MCF 10A (cell line): ENCODE data around the gene DIP2C. TPM values are rescaled to one million over a fixed set of nuclear protein-coding genes. Genes with fewer than 3 reads are reported as not detected.

ENCODE experiments used
- BruUV-seq: library from RNA; stranded (reverse); fragments of 400-500 nt; replicated peaks from 2 replicates; lab custom pipeline; 2021; lab: Mats Ljungman, UMichigan
- CTCF ChIA-PET: fragments of 300-600 bp; sonication (Branson Sonifier 250); formaldehyde crosslinking; extraction: SDS; loops from one replicate; lab custom pipeline; 2021; ENCODE audit warnings: antibody characterized with exemption, inconsistent platforms; lab: Yijun Ruan, JAX
- POLR2A ChIA-PET: fragments of 300-600, 350-650 bp; sonication (Branson Sonifier 250); formaldehyde crosslinking; extraction: SDS; loops from one replicate; lab custom pipeline; 2020; ENCODE audit warnings: antibody characterized with exemption, inconsistent platforms; lab: Yijun Ruan, JAX
- DNase-seq: peaks from one replicate; pipeline ENCODE4 v3.0.0-alpha.2; 2018; ENCODE audit not compliant: unreplicated experiment
- H3K27ac Mint-ChIP-seq: one replicate; pipeline ENCODE4 v1.8.0; 2022; ENCODE audit warnings: mild to moderate bottlenecking, low read depth, mixed read lengths; ENCODE audit not compliant: unreplicated experiment
- H3K27me3 Mint-ChIP-seq: one replicate; pipeline ENCODE4 v1.8.0; 2022; ENCODE audit warnings: mixed read lengths; ENCODE audit not compliant: insufficient read depth, unreplicated experiment
- H3K36me3 Mint-ChIP-seq: one replicate; pipeline ENCODE4 v1.8.0; 2022; ENCODE audit warnings: mild to moderate bottlenecking, moderate library complexity, mixed read lengths; ENCODE audit not compliant: insufficient read depth, unreplicated experiment
- H3K4me1 Mint-ChIP-seq: one replicate; pipeline ENCODE4 v1.8.0; 2022; ENCODE audit warnings: mixed read lengths; ENCODE audit not compliant: insufficient read depth, unreplicated experiment
- H3K4me3 Mint-ChIP-seq: one replicate; pipeline ENCODE4 v1.8.0; 2022; ENCODE audit warnings: mild to moderate bottlenecking, moderate library complexity, mixed read lengths; ENCODE audit not compliant: unreplicated experiment
- H3K9me3 Mint-ChIP-seq: one replicate; pipeline ENCODE4 v1.8.0; 2022; ENCODE audit warnings: mixed read lengths; ENCODE audit not compliant: unreplicated experiment
- intact Hi-C: fragments of 100-400 bp; cut with micrococcal nuclease; formaldehyde crosslinking; loops from 2 replicates; pipeline ENCODE4 v1.14.1; 2022
- total RNA-seq: library from RNA; stranded (reverse); gene quantifications from 2 replicates; pipeline ENCODE4 v1.2.3, GENCODE V29; 2022
- TF ChIP-seq, protein P1 (sequence below): fragments of 200-600 bp; IDR thresholded peaks from one replicate; pipeline ENCODE4 v1.8.0; 2022; ENCODE audit warnings: antibody characterized with exemption, mild to moderate bottlenecking; ENCODE audit not compliant: unreplicated experiment

DIP2C gene
- total RNA-seq, 1 experiment from 2014 or later = 0.37 TPM

DNA sequence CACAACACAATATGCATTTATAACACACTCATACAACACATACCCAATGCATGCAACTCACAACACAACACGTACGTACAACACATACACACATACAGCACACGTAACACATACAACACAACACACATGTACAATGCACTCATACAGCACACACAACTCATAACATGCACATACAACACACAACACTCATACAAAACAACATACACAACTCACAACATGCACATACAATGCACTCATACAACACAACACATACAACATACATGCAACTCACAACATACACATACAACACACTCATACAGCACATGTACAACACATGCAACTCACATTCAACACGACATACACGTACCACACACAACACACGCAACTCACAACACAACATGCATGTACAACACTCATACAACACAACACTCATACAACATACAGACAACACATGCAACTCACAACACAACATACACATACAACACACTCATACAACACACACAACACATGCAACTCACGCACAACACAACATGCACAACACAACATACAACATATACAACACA lies 21.8 kb downstream of the DIP2C start:
- BruUV-seq = no TSS peak
- no peaks in the 10 kb centered on the region for H3K9me3 Mint-ChIP-seq
- H3K27me3 Mint-ChIP-seq = no peaks in the 10 kb centered on the region
- no peaks in the 10 kb centered on the region for H3K4me1 Mint-ChIP-seq
- no peaks in the 10 kb centered on the region for H3K36me3 Mint-ChIP-seq
- intact Hi-C loops = no loop called here
- ChIA-PET POLR2A (no interaction called here), CTCF (no interaction called here)
- no peak overlapping the region for H3K4me3 Mint-ChIP-seq
- DNase-seq = no peak
- TF ChIP-seq, protein P1, sequence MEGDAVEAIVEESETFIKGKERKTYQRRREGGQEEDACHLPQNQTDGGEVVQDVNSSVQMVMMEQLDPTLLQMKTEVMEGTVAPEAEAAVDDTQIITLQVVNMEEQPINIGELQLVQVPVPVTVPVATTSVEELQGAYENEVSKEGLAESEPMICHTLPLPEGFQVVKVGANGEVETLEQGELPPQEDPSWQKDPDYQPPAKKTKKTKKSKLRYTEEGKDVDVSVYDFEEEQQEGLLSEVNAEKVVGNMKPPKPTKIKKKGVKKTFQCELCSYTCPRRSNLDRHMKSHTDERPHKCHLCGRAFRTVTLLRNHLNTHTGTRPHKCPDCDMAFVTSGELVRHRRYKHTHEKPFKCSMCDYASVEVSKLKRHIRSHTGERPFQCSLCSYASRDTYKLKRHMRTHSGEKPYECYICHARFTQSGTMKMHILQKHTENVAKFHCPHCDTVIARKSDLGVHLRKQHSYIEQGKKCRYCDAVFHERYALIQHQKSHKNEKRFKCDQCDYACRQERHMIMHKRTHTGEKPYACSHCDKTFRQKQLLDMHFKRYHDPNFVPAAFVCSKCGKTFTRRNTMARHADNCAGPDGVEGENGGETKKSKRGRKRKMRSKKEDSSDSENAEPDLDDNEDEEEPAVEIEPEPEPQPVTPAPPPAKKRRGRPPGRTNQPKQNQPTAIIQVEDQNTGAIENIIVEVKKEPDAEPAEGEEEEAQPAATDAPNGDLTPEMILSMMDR = no peak
- H3K27ac Mint-ChIP-seq = no peak overlapping the region

DNA sequence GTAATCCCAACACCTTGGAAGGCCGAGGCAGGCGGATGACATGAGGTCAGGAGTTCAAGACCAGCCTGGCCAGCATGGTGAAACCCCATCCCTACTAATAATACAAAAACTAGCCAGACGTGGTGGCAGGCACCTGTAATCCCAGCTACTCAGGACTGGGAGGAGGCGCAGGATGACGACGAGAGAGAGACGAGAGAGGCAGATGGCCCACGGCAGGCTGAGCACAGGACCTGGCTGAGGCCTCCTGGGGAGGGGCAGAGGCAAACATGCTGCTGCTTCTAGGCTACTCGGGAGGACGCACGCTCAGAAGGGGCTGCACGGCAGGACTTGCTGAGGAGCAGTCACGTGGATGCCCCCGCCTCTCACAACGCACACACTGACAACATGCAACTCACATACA lies 22.4 kb downstream of the DIP2C start:
- no peaks in the 10 kb centered on the region for H3K27me3 Mint-ChIP-seq
- POLR2A ChIA-PET = no interaction called here
- H3K4me3 Mint-ChIP-seq = no peak overlapping the region
- TF ChIP-seq, protein P1 = no peak
- no TSS peak for BruUV-seq
- DNase-seq = no peak
- H3K9me3 Mint-ChIP-seq = no peaks in the 10 kb centered on the region
- H3K27ac Mint-ChIP-seq = no peak overlapping the region
- H3K36me3 Mint-ChIP-seq = no peaks in the 10 kb centered on the region
- no peaks in the 10 kb centered on the region for H3K4me1 Mint-ChIP-seq
- intact Hi-C loops = no loop called here
- CTCF ChIA-PET = no interaction called here

DNA sequence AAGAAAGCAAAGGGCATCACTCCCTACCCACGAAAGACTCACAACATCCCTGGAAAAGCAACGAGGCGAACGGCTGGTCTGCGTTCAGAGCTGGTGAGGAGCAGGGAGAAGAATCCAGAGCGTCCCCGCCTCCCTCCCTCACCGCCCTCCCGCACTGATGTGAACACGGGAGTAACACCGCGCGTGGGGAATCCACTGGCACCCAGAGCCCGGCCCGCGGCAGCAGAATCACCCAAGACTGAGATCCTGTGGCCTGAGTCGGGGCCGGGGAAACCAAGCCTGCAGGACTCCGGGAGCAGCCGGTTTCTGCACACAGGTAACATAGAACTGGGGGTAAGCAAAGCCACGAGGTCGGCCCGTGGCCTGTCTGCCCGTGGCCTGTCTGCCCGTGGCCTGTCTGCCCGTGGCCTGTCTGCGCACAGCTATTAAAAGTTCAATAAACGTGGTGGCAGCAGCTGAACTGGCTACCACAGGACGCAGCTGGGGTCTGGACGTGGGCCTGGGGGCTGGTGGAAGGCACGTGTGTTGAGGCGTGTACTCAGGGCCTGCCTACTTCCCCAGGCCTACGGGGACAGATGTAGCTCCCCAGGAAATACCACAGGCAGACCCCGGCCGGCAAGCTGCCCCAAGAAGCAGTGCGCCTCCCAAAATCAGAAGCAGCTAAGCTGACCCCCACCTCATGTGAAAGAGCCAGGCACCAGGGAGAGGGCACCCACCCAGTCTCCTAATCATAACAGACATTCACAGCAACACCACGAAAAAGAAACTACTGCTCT lies 23.0 kb downstream of the DIP2C start:
- no TSS peak for BruUV-seq
- TF ChIP-seq, protein P1 = no peak
- CTCF ChIA-PET = no interaction called here

DNA sequence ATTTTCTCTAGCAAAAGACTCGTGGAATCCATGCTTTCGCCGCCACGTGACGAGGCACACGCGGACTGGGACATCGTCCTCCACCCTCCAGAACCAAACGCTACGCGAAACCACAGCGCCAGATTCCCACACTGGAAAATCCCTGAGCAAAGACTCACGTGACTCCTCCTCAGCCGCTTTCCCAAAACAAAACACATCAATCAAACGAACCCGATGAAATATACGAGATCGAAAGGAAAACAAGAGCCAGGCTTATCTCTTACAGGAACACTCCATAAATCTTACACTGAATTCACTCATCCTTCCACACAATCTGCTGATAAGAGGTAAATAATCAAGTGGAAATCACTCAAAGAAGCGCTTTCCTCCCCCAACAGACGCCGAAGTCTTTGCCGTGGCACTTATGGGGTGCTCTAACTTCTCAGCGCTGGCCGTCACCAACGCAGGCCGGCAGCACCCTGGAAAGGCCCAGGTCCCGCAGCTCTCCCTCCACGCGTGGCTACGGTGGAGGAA lies 23.8 kb downstream of the DIP2C start:
- intact Hi-C loops = no loop called here
- ChIA-PET CTCF (no interaction called here), POLR2A (no interaction called here)
- no peaks in the 10 kb centered on the region for H3K4me1 Mint-ChIP-seq
- DNase-seq = no peak
- H3K4me3 Mint-ChIP-seq = no peak overlapping the region
- TF ChIP-seq, protein P1 = no peak
- no peaks in the 10 kb centered on the region for H3K9me3 Mint-ChIP-seq
- no peaks in the 10 kb centered on the region for H3K36me3 Mint-ChIP-seq
- no peaks in the 10 kb centered on the region for H3K27me3 Mint-ChIP-seq
- no peak overlapping the region for H3K27ac Mint-ChIP-seq
- BruUV-seq = no TSS peak

More for the DNA sequence above, 23.0 kb downstream of the DIP2C start:
- DNase-seq = no peak
- no peaks in the 10 kb centered on the region for H3K36me3 Mint-ChIP-seq
- H3K27me3 Mint-ChIP-seq = no peaks in the 10 kb centered on the region
- no peak overlapping the region for H3K27ac Mint-ChIP-seq
- intact Hi-C loops = no loop called here
- no peaks in the 10 kb centered on the region for H3K4me1 Mint-ChIP-seq
- POLR2A ChIA-PET = no interaction called here
- no peak overlapping the region for H3K4me3 Mint-ChIP-seq
- no peaks in the 10 kb centered on the region for H3K9me3 Mint-ChIP-seq
